ENCODE data around the gene RPN1. TPM values are rescaled to one million over a fixed set of nuclear protein-coding genes. Genes with fewer than 3 reads are reported as not detected.
"Not testable (repeated sequence)": the region's sequence is repeated elsewhere in the genome, so short reads cannot be mapped to it uniquely, and the experiment has no call there.

The RPN1 gene
- total RNA-seq, 4 donors from 2014 or later: 197 to 219 (median 212) TPM

DNA sequence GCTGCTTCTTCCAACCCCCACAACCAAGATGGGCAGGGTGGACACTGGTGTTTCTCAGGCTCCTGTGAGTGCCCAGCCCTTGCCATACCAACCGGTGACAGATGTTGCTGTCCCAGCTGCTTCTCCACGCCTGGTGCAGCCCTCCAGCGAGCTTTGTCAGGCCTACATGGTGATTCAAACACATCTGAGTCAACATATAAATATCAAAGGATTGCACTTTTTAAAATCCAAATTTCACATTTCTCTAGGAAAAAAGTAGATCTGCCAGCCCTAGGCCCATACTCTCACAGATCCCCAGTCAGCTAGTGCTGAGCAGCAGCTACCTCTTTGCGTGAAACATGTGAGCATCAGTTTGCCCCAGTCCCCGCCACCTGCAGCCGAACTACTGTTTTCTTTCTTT, 52.7 kb downstream of the RPN1 start:
- Histone ChIP-seq H3K4me3 (no peak overlapping the region), H3K27me3 (peaks cover 0 to 2% (median 0%) of the 10 kb centered on the region in 3 donors), H3K4me1 (no peaks in the 10 kb centered on the region), H3K27ac (no peak overlapping the region), H3K36me3 (no peaks in the 10 kb centered on the region), H3K9me3 (no peaks in the 10 kb centered on the region)
- intact Hi-C loops (cut with DNase I; ENCODE audit: low total_unique reads): no loop called here
- ATAC-seq: no peak
- DNase-seq: no peak
- in situ Hi-C loops (cut with MboI; ENCODE audit: low sequenced_read_pairs in 4 of 4): loop anchor here in 3 of 4 donors (10.0 to 25.0 kb wide), 2 partner anchors 161 to 163 kb away; no protein-coding TSS in a partner anchor
- TF ChIP-seq POLR2A (IDR thresholded peaks at IDR 0.05): no peak
- TF ChIP-seq, protein P1, sequence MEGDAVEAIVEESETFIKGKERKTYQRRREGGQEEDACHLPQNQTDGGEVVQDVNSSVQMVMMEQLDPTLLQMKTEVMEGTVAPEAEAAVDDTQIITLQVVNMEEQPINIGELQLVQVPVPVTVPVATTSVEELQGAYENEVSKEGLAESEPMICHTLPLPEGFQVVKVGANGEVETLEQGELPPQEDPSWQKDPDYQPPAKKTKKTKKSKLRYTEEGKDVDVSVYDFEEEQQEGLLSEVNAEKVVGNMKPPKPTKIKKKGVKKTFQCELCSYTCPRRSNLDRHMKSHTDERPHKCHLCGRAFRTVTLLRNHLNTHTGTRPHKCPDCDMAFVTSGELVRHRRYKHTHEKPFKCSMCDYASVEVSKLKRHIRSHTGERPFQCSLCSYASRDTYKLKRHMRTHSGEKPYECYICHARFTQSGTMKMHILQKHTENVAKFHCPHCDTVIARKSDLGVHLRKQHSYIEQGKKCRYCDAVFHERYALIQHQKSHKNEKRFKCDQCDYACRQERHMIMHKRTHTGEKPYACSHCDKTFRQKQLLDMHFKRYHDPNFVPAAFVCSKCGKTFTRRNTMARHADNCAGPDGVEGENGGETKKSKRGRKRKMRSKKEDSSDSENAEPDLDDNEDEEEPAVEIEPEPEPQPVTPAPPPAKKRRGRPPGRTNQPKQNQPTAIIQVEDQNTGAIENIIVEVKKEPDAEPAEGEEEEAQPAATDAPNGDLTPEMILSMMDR (IDR thresholded peaks at IDR 0.05 in 4 of 5, conservative IDR thresholded peaks at IDR 0.05 in 1 of 5): no peak

DNA sequence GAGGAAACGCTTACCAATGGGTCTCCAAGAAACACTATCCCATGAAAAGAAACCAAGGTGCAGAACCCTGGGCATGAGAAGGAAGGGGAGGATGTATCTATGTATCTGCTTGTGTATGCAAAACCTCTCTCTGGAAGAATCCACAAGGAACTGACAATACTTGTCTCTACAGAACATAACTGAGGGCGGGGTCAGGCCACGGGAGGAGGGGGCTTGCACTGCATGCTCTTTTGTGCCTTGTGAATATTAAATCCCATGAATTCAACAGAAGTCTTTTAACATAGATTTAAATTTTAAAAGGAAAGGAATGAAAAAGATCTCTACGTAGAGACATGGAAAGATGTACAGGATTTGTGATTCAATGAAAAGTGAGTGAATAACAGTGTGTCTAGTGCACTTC, 57.8 kb downstream of the RPN1 start:
- peaks cover 0 to 4% (median 0%) of the 10 kb centered on the region in 3 donors for H3K27me3 ChIP-seq
- in situ Hi-C loops (cut with MboI; ENCODE audit: low sequenced_read_pairs in 4 of 4): loop anchor here in 3 of 4 donors (10.0 to 25.0 kb wide), 2 partner anchors 156 to 158 kb away; no protein-coding TSS in a partner anchor

DNA sequence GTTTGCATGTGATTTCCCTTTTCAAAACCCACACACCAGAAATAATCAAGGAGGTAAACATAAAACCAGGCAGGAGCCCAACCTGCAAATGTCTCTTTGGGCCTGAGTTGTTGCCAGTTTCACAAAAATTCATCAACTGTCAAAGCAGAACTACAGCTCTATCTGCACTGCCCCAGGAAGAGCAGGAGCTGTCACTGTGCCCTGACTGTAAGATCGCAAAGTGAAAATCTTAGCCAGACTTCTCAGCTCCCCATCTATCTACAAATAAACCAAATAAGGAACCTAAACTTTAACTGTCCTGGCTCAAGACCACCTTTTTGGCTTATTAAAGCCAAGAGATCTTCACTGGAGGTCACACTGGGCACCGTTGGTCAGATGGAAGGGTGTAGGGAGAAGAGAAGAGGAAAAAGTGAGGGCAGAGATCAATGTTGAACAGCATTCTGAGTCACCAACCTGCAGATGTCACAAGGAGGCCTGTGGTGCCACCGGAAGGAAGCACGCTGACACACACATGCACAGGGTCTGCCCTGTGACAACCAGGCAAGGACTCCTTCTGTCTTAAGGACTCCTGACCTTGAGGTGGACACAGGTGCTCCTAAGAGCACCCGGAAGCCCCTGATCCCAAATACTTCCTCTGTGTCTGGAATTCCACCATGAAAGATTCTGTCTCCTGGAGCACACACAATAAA, 58.7 kb downstream of the RPN1 start:
- Histone ChIP-seq H3K27ac (no peak overlapping the region), H3K9me3 (no peaks in the 10 kb centered on the region), H3K4me3 (no peak overlapping the region), H3K4me1 (no peaks in the 10 kb centered on the region), H3K36me3 (no peaks in the 10 kb centered on the region), H3K27me3 (peaks cover 0 to 4% (median 0%) of the 10 kb centered on the region in 3 donors)
- intact Hi-C loops (cut with DNase I; ENCODE audit: low total_unique reads) (no loop called here), in situ Hi-C loops (cut with MboI; ENCODE audit: low sequenced_read_pairs in 4 of 4) (loop anchor here in 3 of 4 donors (10.0 to 25.0 kb wide), 2 partner anchors 155 to 157 kb away; no protein-coding TSS in a partner anchor)
- TF ChIP-seq POLR2A (IDR thresholded peaks at IDR 0.05): no peak
- TF ChIP-seq, protein P1 (IDR thresholded peaks at IDR 0.05 in 4 of 5, conservative IDR thresholded peaks at IDR 0.05 in 1 of 5): no peak
- DNase-seq: no peak
- no peak for ATAC-seq

More for the DNA sequence above, 57.8 kb downstream of the RPN1 start:
- H3K4me3 ChIP-seq: no peak overlapping the region
- ATAC-seq (no peak), DNase-seq (no peak)
- no peaks in the 10 kb centered on the region for H3K9me3 ChIP-seq
- no peak overlapping the region for H3K27ac ChIP-seq
- no peaks in the 10 kb centered on the region for H3K36me3 ChIP-seq
- TF ChIP-seq POLR2A (IDR thresholded peaks at IDR 0.05): no peak
- TF ChIP-seq, protein P1 (IDR thresholded peaks at IDR 0.05 in 4 of 5, conservative IDR thresholded peaks at IDR 0.05 in 1 of 5): no peak
- H3K4me1 ChIP-seq: no peaks in the 10 kb centered on the region
- intact Hi-C loops (cut with DNase I; ENCODE audit: low total_unique reads): no loop called here

DNA sequence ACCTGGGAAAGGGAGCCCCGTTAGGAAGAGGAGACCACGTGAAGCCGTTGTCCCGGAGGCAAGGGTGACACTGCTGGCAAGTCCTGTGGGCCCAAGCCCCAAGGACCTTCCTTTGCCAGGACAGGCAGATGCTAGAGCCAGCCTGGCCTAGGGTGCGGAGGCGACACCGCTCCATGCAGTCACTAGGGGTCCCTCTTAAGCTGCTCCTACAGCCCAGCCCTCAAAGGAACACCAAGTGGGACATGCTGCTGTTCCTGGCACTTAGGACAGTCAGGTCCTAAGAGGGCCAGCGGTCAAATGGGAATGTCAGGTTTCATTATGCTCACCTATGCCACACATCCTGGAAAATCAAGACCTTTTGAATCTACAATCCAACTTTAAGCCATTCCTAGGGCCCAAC, 59.7 kb downstream of the RPN1 start:
- in situ Hi-C loops (cut with MboI; ENCODE audit: low sequenced_read_pairs in 4 of 4): loop anchor here in 3 of 4 donors (10.0 to 25.0 kb wide), 2 partner anchors 154 to 156 kb away; no protein-coding TSS in a partner anchor
- no peaks in the 10 kb centered on the region for H3K36me3 ChIP-seq
- no peak for ATAC-seq
- intact Hi-C loops (cut with DNase I; ENCODE audit: low total_unique reads): no loop called here
- H3K4me3 ChIP-seq: no peak overlapping the region
- H3K4me1 ChIP-seq: no peaks in the 10 kb centered on the region
- DNase-seq: no peak
- no peak for TF ChIP-seq POLR2A (IDR thresholded peaks at IDR 0.05)
- TF ChIP-seq, protein P1 (IDR thresholded peaks at IDR 0.05 in 4 of 5, conservative IDR thresholded peaks at IDR 0.05 in 1 of 5): no peak
- H3K27ac ChIP-seq: no peak overlapping the region
- peaks cover 0 to 4% (median 0%) of the 10 kb centered on the region in 3 donors for H3K27me3 ChIP-seq
- H3K9me3 ChIP-seq: no peaks in the 10 kb centered on the region

DNA sequence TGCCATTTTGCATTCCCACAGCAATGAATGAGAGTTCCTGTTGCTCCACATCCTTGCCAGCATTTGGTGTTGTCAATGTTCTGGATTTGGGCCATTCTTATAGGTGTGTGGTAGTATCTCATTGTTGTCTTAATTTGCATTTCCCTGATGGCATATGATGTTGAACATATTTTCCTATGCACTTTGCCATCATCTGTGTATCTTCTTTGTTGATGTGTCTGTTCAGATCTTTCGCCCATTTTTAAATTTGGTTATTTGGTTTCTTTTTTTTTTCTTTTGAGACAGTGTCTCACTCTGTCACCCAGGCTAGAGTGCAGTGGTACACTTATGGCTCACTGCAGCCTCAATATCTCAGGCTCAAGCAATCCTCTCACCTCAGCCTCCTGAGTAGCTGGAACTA, 60.6 kb downstream of the RPN1 start:
- H3K36me3 ChIP-seq; ATAC-seq; H3K4me3 ChIP-seq; intact Hi-C loops (cut with DNase I; ENCODE audit: low total_unique reads); H3K27me3 ChIP-seq; DNase-seq; H3K4me1 ChIP-seq; H3K9me3 ChIP-seq; H3K27ac ChIP-seq: not testable (repeated sequence)
- in situ Hi-C loops (cut with MboI; ENCODE audit: low sequenced_read_pairs in 4 of 4): loop anchor here in 3 of 4 donors (10.0 to 25.0 kb wide), 2 partner anchors 153 to 155 kb away; no protein-coding TSS in a partner anchor

All from gastrocnemius medialis (tissue), 4 donors.